Stimulated activated CD4-positive, alpha-beta T cell treated with anti-CD3 and anti-CD28 coated beads, Interleukin-15, amount 100 ng/mL, for 48 hours (primary cell): ENCODE data around the gene CDK5RAP1.

Source experiments
- DNase-seq, 2 donors: peaks; one replicate each; pipeline ENCODE4 v3.0.0-alpha.2; 2020; ENCODE audit warnings: low read depth in 2 of 2

The CDK5RAP1 gene

DNA sequence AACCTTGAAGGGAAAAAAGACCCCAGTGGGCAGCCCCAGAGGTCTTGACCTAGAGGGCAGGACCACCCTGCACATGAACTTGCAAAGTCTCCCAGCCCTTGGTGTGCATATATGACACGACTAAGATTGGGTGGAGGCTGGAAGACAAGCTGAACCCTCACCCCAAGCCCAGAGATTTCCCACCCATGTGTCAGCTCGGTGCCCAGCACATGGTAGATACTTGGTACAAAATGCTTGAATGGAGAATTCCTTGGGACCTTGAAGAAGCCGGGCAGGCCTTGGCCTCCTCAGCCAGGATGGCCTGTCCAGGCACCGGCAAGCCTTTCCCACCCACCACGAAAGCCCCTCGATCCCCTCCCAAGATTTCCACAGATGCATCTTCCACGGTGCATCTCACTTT is 67.7 kb downstream of the CDK5RAP1 start:
- no peak for DNase-seq

DNA sequence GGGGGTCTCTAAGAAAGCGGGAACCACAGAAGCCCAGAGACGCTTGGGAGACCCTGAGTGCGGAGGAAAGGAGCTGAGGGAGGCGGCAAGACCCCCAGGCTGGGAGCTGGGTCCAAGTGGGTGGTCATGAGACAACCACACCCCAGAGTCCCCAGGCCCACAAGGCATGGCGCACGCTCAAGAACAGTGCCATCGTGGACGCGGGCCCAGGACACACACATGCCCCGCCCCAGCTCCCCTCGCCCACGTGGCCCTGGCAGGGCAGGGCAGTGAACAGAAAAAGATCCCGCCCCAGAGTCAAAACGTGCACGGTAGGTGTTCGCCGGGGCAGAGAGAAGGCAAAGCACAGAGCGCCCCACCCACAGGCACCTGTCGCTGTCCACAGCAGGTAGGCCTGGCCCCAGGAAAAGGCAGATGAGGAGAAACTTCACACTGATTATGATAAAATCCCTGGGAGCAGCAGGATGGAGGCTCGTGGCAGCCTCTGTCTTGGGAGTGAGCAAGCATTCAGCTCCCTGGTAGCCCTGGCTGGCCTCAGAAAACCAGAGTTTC is 68.3 kb downstream of the CDK5RAP1 start:
- DNase-seq, result no peak

DNA sequence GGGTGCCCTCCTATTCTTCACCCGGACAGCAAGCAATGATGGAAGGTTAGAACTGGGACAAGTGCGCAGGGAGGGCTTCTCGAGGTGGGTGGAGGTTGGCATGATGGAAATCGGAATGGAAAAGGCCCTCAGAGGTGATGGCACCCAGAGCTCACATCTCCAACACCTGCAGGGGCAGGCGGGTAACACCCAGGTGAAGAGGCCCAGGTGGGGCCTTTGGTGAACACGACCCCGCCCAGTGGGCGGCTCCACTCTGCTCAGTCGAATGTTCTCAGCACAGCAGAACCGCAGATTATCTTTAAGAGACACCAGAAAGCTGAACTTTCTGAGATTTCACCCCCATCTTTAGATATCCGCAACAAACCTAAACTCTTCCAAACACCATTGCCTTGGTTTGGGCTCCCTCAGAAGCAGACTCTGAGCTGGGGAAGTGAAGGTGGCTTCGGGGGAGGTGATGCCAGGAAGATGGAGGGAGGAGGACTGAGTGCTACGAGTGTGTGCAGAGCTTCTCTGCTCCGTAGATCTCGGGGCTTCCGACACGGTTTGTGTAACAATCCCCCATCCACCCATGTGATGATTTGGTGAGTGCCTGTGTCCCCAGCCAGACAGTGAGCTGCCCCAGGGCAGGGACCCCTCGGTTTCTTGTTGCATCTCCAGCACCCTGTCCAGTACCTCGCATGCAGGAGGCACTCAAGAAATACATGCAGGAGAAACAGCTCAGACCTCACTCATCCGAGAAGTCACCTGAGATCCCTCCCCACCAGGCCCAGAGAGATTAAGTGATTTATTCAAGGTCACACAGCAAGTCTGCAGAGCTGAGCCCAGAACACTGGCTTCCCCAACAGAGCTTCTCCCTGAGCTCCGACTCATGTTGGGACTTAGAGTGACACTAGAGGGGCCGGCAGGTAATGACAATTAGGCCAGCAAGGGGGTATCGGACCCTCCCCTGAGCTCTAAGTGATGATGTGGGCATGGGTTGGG is 72.9 kb downstream of the CDK5RAP1 start:
- no peak for DNase-seq

DNA sequence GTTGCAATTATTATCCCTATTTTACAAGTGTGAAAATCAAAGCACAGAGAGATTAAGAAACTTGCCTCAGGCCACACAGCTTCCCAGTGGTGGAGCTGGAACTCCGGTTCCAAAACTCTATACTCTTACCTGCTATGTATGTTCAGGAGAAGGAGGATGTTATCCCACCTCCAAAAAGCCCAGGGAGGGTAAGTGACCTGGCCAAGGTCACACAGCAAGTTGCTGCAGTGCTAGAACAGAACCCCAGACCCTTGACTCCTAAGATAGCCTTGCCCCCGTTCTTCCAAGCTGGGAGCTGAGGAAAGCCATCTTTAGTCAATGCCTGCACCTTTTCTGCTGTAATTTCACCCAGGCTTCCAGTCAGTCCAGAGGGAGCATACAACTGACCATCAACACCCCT is 76.0 kb downstream of the CDK5RAP1 start:
- no peak for DNase-seq

DNA sequence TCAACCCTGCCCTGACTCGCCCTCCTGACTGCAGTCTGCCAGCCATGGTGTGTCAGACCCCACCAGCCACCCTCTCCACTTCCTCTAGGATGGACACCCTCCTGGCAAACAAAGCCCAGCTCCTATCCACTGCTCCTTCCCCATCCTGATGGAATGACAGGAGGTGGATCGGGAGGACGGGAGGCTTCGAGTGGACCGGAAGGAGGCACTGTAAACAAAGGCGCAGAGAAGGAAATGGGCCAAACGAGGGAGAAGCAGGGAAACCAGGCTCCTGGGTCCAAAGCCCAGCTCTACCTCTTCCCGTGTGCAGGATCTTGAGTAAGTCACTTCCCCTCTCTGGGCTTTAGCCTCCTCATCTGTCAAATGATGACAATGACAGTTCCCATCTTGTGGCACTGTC is 78.1 kb downstream of the CDK5RAP1 start:
- DNase-seq, result no peak

DNA sequence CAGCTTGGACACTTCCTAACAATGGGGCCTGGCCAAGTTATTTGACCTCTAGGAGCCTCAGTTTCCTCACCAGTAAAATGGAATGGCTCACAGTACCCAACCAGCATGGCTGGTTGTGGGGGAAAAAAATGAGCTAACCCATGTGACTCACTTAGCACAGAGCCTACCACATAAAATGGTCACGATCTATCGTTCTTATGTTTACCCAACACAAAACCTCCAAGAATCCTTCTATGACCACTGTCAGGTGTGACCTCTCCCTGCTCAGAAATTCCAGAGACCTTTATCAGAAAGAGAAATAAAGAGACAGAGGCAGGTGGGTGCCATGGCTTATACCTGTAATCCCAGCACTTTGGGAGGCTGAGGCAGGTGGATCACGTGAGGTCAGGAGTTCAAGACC is 78.9 kb downstream of the CDK5RAP1 start:
- no peak for DNase-seq

DNA sequence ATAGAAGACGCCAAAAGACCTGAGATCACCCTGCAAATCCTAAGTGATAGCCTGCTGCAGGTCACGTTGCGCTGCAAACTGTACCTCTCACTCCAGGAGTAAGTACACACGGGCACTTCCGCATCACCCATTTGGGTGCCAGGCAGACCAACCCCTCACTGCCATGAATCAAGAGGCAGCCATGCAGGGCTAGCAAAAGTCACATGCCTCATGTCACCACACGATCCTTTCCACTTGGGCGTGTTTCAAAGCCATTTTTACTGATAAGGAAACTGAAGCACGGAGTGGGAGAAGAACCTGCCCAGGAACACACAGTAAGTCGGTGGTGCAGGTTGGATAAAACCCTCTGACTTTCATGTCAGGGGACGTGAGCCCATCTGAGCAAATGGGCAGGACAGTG is 81.3 kb downstream of the CDK5RAP1 start:
- no peak for DNase-seq

DNA sequence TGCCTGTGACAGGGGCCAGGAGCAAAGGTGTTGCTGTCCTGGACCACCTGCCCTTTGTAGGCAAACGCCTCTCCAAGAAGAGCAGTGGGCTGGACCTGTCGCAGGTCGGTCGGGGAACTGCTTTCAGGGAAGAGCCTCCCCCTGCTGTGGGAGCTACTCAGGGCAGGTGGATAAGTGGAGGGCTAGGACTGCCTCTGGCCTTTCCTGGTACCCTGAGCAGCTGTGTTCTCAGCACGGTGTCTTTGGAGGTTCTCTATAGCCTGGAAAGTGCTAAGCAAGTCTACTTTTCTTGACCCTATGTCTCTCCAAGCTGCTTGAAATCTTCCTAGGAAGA is 83.3 kb downstream of the CDK5RAP1 start:
- no peak for DNase-seq

DNA sequence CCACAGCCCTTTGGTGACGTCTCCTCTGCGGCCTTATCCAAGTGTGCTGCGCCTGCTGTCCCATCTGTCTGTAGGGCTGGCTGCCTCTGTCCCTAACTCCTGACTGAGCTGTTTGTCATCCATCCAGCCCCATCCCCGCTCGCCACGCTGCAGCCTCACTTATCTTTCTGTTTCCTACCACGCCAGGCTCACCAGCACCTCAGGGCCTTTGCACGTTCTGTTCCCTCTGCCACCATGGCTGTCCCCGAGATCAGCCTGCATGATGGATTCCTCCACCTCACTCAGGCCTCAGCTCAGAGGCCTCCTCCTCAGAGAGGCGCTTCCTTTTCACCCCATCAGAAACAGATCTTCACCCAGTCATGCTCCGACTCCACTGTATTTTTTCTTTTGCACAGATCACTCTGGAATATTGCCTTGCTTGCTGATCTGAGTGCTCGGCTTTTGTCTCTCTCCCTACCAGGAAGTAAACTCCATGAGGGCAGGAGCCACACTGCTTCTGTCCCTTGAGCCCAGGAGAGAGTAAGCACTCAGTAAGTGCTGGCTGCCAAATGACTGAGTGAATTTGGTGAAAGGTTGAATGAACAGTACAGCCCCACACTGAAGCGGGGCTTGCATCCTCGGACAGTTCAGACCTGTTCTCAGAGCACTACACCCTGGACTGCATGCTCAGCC is 83.8 kb downstream of the CDK5RAP1 start:
- DNase-seq, result no peak

DNA sequence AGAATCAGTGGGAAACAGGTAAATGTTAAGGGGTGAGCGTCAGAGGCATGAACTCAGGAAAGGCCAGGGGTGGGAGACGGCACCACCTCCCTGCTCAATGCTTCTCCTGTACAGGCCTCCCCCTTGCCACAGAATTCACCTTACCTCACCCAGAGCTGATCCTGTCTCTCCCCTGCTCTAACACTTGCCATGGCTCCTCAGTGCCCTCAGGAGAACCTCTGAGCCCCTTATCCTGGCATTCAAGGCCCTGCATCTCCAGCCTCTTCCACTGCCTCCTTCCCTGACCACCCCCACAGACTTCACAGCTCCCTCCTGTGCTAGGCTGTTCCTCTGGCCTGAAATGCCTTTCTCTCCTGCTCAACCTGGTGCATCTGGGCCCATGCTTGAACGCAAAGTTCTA is 84.4 kb downstream of the CDK5RAP1 start:
- DNase-seq, result no peak

DNA sequence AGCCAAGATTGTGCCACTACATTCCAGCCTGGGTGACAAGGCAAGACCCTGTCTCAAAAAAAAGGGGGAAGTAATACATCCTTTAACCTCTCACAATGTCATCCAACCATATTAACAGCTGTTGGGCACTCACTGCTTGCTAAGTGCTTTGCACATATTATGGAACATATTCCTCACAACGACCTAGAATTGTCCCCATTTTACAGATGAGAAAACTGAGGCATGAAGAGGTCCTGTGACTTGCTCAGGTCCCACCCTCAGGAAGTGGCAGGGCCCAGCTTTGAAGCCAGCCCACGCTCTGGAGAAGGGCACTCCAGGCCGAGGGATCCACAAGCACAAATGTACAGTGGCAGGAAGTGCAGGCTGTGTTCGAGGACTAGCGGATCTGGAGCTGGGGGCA is 85.0 kb downstream of the CDK5RAP1 start:
- no peak for DNase-seq

DNA sequence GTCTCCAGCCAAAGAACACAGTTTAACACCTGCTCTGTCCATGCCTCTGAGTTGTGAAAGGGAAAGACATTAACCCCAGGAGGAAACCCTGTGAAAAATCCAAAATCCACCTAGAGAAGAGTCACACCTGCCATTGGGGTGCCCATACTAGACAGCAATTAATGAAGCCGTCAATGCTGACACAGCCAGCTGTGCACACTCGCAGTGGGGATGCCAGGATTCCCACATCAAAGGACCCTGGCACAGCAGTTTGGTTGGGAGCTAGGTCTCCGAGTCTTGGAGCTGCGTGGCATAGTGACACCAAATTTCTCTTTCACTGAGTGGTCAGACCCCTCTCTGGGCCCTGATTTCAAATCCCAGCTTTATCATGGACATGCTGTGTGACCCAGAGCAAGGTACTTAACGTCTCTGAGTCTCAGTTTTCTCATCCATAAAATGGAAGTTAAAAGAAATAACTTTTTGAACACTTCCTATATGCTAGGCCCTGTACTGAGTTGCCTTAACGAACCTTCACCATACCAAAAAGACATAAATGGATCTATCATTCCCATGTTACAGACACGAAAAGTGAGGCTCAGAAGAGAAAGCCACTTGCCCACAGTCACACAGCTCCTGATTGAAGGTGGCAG is 87.5 kb downstream of the CDK5RAP1 start:
- DNase-seq, result no peak

DNA sequence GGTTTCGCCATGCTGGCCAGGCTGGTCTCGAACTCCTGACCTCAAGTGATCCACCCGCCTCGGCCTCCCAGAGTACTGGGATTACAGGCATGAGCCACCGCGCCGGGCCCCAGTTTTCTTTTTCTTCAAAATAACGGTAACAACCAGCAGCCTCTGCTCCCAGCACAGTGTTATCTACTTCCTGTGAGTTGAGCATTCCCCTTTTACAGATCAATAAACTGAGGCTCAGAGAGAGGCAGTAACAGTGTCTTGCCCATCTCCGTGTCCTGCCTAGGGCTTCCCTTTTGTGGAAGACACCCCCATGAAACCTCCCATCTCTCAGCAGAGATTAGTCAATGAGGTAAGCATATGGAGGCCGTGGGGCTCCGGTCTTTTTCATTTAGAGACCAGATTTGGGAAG is 88.7 kb downstream of the CDK5RAP1 start:
- no peak for DNase-seq

DNA sequence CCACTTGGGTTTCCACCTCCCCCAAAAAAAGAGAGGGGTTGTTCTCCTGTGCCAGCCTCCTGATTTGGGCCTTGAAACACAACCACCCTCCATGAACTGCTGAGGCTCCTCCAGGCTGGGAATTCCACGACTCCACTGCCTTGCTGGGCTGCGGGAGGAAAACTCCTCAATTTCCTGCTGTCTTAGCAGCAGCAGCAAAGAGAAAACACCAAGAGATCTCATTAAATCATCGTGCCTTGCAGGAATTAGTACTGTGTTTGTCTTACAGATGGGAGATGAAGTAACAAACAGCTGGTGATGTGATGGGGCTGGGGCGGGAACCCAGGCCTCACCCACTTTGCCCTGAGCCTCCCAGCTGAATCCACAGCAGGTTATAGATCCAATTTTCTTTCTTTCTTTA is 89.3 kb downstream of the CDK5RAP1 start:
- DNase-seq, result no peak

DNA sequence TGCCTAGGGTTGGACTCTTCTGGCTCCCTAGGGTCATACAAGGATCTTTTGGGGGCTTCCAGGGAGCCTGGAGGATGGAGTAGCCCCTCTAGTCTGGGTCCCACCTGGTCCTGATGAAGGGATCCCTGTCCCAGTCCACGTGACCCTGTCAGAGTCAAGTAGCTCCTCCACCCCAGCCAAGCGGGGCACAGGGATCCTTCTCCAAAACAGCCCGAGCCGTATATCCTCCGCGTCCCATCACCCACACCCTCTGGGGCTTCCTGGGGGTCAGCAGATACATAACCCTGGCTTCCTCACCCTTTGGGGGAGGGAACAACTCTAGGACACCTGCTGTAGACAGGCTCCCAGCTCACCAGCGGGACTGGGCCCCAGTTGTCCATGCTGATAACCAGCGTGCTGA is 90.3 kb downstream of the CDK5RAP1 start:
- DNase-seq, result no peak

DNA sequence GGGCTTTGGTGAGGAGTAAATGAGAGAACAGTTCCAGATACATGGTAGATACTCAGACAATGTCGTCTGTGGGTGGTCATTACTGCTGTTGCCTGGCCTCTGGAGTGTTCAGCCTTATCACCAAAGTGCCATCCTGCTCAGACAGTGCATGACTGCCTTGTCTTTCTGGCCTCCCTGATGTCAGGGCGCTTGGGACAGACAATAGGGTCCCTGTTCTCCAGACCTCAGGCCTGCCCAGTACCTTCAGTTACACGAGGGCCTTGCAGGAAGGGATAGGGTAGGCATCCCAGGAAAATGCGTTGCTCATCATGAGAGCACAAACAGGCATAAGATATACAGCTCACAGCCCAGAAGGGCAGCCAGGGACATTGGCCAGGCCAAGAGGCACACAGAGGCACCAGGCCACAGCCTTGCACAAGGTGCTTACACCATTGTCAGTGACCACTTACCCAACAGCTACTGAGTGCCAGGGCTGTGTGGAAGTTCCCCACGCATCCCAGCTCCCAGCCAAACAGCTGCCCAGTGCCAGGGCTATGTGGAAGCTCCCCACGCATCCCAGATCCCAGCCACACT is 90.9 kb downstream of the CDK5RAP1 start:
- DNase-seq, result no peak

DNA sequence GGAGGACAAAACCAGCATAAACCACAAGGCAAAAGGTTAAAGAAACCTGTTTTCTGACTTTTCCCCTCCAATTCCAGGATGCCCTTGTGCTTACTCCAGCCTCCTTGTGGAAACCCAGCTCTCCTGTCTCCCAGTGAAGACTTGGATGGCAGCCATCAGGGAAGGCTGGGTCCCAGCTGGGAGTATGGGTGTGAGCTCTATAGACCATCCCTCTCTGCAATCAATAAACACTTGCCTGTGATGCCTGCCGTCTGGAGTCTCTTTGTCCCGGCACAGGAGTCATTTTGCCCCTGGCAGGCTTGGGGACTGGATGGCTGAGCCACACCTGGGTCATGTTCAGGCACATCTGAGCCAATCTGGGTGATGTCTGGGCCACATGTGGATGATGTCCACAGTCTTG is 91.7 kb downstream of the CDK5RAP1 start:
- no peak for DNase-seq
